Mesenteric fat pad (tissue), 1 donor: ENCODE results near the gene FBXW5. TPM values are rescaled to one million over a fixed set of nuclear protein-coding genes. Genes with fewer than 3 reads are reported as not detected.

Source experiments
- DNase-seq: peaks from one replicate; pipeline ENCODE4 v3.0.0-alpha.2; 2020; ENCODE audit warnings: low spot score
- total RNA-seq: library from RNA; stranded (reverse); fragmentation: NEBNext Ultra II Directional; extraction: Animal tissue kit (Norgen Biotek cat#: 25700); gene quantifications from one replicate; pipeline ENCODE4 v1.2.1, GENCODE V29; 2021
- donor health status: DM: yes; HTN: yes; CAD: no.

The FBXW5 gene
- total RNA-seq, 1 donor from 2014 or later = 95.2 TPM

GRCh38 chr9:136915632-136916329 is 28.8 kb downstream of the FBXW5 start:
- DNase-seq = no peak

- DNase-seq = no peak
These were observed 30.7 kb downstream of the FBXW5 start for GRCh38 chr9:136913701-136914438.

- no peak for DNase-seq
These were observed 33.7 kb downstream of the FBXW5 start for GRCh38 chr9:136910901-136911245.

- no peak for DNase-seq
These were observed 34.2 kb downstream of the FBXW5 start for GRCh38 chr9:136910197-136910900.

GRCh38 chr9:136907011-136907914 is 37.3 kb downstream of the FBXW5 start:
- no peak for DNase-seq

- no peak for DNase-seq
These were observed 38.3 kb downstream of the FBXW5 start for GRCh38 chr9:136906266-136906665.

- DNase-seq = no peak
These were observed 41.4 kb downstream of the FBXW5 start for GRCh38 chr9:136903041-136903554.

- no peak for DNase-seq
These were observed 42.2 kb downstream of the FBXW5 start for GRCh38 chr9:136902259-136902821.

GRCh38 chr9:136901516-136902258 is 42.9 kb downstream of the FBXW5 start:
- DNase-seq = no peak

GRCh38 chr9:136900988-136901515 is 43.5 kb downstream of the FBXW5 start:
- DNase-seq = no peak

GRCh38 chr9:136900556-136900955 is 44.0 kb downstream of the FBXW5 start:
- no peak for DNase-seq

GRCh38 chr9:136899196-136899595 is 45.3 kb downstream of the FBXW5 start:
- DNase-seq = no peak

GRCh38 chr9:136898483-136899100 is 45.9 kb downstream of the FBXW5 start:
- DNase-seq = no peak

GRCh38 chr9:136896027-136896426 is 48.5 kb downstream of the FBXW5 start:
- no peak for DNase-seq

GRCh38 chr9:136890661-136891060 is 53.9 kb downstream of the FBXW5 start:
- DNase-seq = no peak
